Thyroid gland (tissue), 4 donors: ENCODE measurements around the gene PDS5A. TPM values are rescaled to one million over a fixed set of nuclear protein-coding genes. Genes with fewer than 3 reads are reported as not detected.

Source experiments
- DNase-seq, 2 donors: peaks; one replicate each; pipeline ENCODE4 v3.0.0-alpha.2; 2019
- H3K27ac ChIP-seq, 3 donors: fragments of 200-600 bp; sonication (generic); 1 replicate in 2 of 3; 2 replicates in 1 of 3; pipeline ENCODE4 v1.5.1; 2016 to 2019; ENCODE audit warnings: mild to moderate bottlenecking in 1 of 3, moderate library complexity in 1 of 3
- H3K27me3 ChIP-seq: fragments of 200-600 bp; sonication (generic); one replicate; pipeline ENCODE4 v1.5.1; 2019
- H3K36me3 ChIP-seq, 2 donors: fragments of 200-600 bp; sonication (generic); one replicate each; pipeline ENCODE4 v1.5.1; 2016 to 2019
- H3K4me1 ChIP-seq, 2 donors: fragments of 200-600 bp; sonication (generic); one replicate each; pipeline ENCODE4 v1.5.1; 2017 to 2019
- H3K4me3 ChIP-seq, 3 donors: fragments of 200-600 bp; sonication (generic); replicated peaks in 1 of 3; 1 replicate in 2 of 3; 2 replicates in 1 of 3; pipeline ENCODE4 v1.5.1; 2016; ENCODE audit warnings: mild to moderate bottlenecking in 1 of 3
- H3K9me3 ChIP-seq: fragments of 200-600 bp; sonication (generic); one replicate; pipeline ENCODE4 v1.5.1; 2017
- POLR2A ChIP-seq, 2 donors: fragments of 450-650 bp; IDR thresholded peaks; one replicate each; pipeline ENCODE4 v1.6.1; 2017; ENCODE audit warnings: antibody characterized with exemption in 2 of 2, mild to moderate bottlenecking in 2 of 2, moderate library complexity in 1 of 2
- WGBS, 2 donors: methylation state at CpG; one replicate each; pipeline ENCODE4 v1.1.5; 2017; 5-methylcytosine and 5-hydroxymethylcytosine counted together
- intact Hi-C: fragments of 100-400 bp; cut with DNase I; formaldehyde crosslinking; loops from one replicate; pipeline ENCODE4 v1.15.1; 2023
- total RNA-seq, 4 donors: library from RNA; depleted of rRNA; stranded (reverse); fragments of >200 nt; gene quantifications; one replicate each; pipeline ENCODE4 v1.2.3, GENCODE V29; 2016
- TF ChIP-seq, protein P1 (sequence below), 6 experiments: fragments of 200-600 bp in 3 of 6; fragments of 450-650 bp in 3 of 6; sonication (generic) in 3 of 6; IDR thresholded peaks; one replicate each; pipeline ENCODE4 v1.5.1; 2016 to 2019; ENCODE audit warnings: antibody characterized with exemption in 6 of 6, mild to moderate bottlenecking in 2 of 6, inconsistent platforms in 1 of 6, moderate library complexity in 1 of 6

The PDS5A gene
- total RNA-seq, 4 donors from 2014 or later = 92.3 to 133 (median 103) TPM

DNA sequence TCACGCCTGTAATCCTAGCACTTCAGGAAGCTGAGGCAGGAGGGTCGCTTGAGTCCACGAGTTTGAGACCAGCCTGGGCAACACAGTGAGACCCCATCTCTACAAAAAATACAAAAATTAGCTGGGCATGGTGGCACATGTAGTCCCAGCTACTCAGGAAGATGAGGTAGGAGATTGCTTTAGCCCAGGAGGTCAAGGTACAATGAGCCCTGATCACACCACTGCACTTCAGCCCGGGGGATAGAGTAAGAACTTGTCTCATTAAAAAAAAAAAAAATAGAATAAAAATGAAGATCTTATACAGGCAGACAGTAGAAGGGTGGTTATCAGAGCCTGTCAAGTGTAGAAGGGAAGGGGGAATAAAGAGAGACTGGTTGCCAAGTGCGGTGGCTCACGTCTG, 116.9 kb downstream of the PDS5A start:
- H3K27ac ChIP-seq = no peak overlapping the region
- no peak for TF ChIP-seq POLR2A (IDR thresholded peaks at IDR 0.05)
- TF ChIP-seq, protein P1, sequence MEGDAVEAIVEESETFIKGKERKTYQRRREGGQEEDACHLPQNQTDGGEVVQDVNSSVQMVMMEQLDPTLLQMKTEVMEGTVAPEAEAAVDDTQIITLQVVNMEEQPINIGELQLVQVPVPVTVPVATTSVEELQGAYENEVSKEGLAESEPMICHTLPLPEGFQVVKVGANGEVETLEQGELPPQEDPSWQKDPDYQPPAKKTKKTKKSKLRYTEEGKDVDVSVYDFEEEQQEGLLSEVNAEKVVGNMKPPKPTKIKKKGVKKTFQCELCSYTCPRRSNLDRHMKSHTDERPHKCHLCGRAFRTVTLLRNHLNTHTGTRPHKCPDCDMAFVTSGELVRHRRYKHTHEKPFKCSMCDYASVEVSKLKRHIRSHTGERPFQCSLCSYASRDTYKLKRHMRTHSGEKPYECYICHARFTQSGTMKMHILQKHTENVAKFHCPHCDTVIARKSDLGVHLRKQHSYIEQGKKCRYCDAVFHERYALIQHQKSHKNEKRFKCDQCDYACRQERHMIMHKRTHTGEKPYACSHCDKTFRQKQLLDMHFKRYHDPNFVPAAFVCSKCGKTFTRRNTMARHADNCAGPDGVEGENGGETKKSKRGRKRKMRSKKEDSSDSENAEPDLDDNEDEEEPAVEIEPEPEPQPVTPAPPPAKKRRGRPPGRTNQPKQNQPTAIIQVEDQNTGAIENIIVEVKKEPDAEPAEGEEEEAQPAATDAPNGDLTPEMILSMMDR (IDR thresholded peaks at IDR 0.05) = no peak
- intact Hi-C loops = no loop called here
- no peaks in the 10 kb centered on the region for H3K4me1 ChIP-seq
- WGBS, 2 donors = 92 to 97% methylated on average over 6 of the region's 6 CpGs
- no peaks in the 10 kb centered on the region for H3K9me3 ChIP-seq
- no peak for DNase-seq
- H3K36me3 ChIP-seq = peaks cover 14 to 17% of the 10 kb centered on the region in 2 donors
- H3K27me3 ChIP-seq = no peaks in the 10 kb centered on the region
- no peak overlapping the region for H3K4me3 ChIP-seq

DNA sequence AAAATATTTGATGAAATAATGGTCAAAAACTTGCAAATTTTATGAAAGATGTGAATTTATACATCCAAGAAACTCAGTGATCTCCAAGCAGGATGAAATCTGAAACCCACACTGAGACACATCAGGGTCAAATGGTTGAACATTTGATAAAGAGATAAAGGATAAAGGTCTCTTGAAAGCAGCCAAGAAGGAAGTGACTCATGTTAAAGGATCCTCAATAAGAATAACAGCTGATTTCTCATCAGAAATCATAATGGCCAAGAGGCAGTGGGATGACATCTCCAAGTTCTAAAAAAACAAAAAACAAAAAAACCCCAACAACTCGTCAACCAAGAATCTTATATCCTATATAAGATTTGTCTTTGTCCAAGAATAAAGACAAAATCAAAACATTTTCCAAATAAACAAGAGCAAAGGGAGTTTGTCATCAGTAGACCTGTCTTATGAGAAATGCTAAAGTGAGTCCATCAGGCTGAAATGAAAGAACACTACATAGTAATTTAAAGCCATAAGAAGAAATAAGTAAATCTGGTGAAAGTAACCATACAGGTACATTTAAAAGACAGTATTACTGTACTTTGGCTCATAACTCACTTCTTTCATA, 121.7 kb downstream of the PDS5A start:
- Histone ChIP-seq H3K27me3 (no peaks in the 10 kb centered on the region), H3K27ac (no peak overlapping the region), H3K4me3 (no peak overlapping the region), H3K9me3 (no peaks in the 10 kb centered on the region), H3K4me1 (no peaks in the 10 kb centered on the region), H3K36me3 (peaks cover 0 to 12% of the 10 kb centered on the region in 2 donors)
- intact Hi-C loops = no loop called here
- 88 to 92% methylated on average over 1 of the region's 1 CpG for WGBS, 2 donors
- no peak for DNase-seq
- no peak for TF ChIP-seq POLR2A (IDR thresholded peaks at IDR 0.05)
- TF ChIP-seq, protein P1 (IDR thresholded peaks at IDR 0.05) = no peak

DNA sequence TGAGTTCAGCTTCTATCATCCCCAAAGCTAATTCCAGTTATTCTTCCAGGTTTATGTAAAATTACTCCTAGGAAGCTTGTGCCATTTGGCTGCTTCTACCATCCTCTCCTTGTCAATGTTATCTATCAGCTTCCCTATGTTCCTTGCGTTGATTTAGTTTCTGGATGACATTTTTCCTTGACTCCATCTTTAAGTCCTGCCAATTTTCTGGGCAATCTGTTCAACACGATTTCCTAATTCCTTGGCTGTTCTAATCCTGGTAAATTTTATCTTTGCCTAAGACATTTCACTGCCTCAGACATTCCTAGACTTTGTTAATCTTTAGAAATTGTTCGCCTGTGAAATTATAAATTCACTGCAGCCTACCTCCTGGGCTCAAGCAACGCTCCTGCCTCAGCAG, 125.1 kb downstream of the PDS5A start:
- intact Hi-C loops = no loop called here
- no peaks in the 10 kb centered on the region for H3K4me1 ChIP-seq
- no peak for DNase-seq
- no peaks in the 10 kb centered on the region for H3K9me3 ChIP-seq
- WGBS, 2 donors = 47 to 95% methylated on average over 4 of the region's 4 CpGs
- peaks cover 3 to 4% of the 10 kb centered on the region in 2 donors for H3K36me3 ChIP-seq
- H3K4me3 ChIP-seq = no peak overlapping the region
- H3K27me3 ChIP-seq = no peaks in the 10 kb centered on the region
- no peak overlapping the region for H3K27ac ChIP-seq
- TF ChIP-seq, protein P1 (IDR thresholded peaks at IDR 0.05) = no peak
- no peak for TF ChIP-seq POLR2A (IDR thresholded peaks at IDR 0.05)

DNA sequence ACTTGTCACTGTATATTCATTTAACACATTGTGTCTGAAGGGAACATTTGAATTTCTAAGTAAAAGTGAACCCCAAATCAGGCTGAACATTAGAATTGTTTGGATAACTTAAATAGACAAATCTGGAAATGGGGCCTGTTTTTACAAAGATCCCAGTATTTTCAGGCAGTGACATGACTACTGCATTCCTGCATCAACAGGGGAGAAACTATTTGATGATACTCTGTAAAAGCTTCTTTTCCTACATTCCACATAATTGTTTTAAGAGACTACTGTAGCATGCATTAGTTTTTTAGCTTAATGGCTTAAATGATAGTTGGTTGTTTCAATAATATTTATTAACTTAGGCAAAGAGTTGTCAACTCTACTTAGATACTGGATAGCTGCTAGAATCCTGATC, 127.0 kb downstream of the PDS5A start:
- intact Hi-C loops = no loop called here
- H3K27ac ChIP-seq = no peak overlapping the region
- H3K27me3 ChIP-seq = no peaks in the 10 kb centered on the region
- H3K4me1 ChIP-seq = no peaks in the 10 kb centered on the region
- H3K9me3 ChIP-seq = no peaks in the 10 kb centered on the region
- TF ChIP-seq POLR2A (IDR thresholded peaks at IDR 0.05) = no peak
- TF ChIP-seq, protein P1 (IDR thresholded peaks at IDR 0.05) = no peak
- H3K36me3 ChIP-seq = peaks cover 4 to 7% of the 10 kb centered on the region in 2 donors
- no peak for DNase-seq
- no peak overlapping the region for H3K4me3 ChIP-seq

DNA sequence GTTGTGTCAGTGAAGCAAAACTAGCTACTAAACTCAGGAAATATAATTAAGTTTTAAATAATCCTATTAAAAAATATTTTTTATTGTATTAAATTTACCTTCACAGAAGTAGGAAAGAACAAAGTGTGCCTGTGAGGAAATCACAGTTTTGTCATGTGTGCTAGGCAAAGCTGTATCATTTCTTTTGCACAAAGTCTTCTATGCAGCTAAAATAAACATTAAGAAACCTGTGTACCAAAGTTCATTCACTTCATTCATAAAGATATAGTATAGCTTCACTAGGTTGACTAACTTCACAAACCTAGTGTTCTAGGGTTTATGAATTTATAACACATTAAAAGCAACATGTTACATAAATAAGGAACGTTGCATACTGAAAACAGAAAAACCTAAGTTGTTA, 131.0 kb downstream of the PDS5A start:
- TF ChIP-seq POLR2A (IDR thresholded peaks at IDR 0.05) = no peak
- TF ChIP-seq, protein P1 (IDR thresholded peaks at IDR 0.05) = no peak
- H3K36me3 ChIP-seq = peaks cover 3 to 12% of the 10 kb centered on the region in 2 donors
- intact Hi-C loops = no loop called here
- H3K4me3 ChIP-seq = no peak overlapping the region
- H3K27ac ChIP-seq = no peak overlapping the region
- H3K27me3 ChIP-seq = no peaks in the 10 kb centered on the region
- H3K4me1 ChIP-seq = no peaks in the 10 kb centered on the region
- 86 to 94% methylated on average over 1 of the region's 1 CpG for WGBS, 2 donors
- no peak for DNase-seq
- no peaks in the 10 kb centered on the region for H3K9me3 ChIP-seq
